ENCODE data around the gene SLC35G6. TPM values are rescaled to one million over a fixed set of nuclear protein-coding genes. Genes with fewer than 3 reads are reported as not detected.

Gene SLC35G6
- total and polyA plus RNA-seq, 4 donors: not detected

GRCh38 chr17:7448461-7448860 lies 32.8 kb upstream of the SLC35G6 start (continued):
- TF ChIP-seq, protein P1, sequence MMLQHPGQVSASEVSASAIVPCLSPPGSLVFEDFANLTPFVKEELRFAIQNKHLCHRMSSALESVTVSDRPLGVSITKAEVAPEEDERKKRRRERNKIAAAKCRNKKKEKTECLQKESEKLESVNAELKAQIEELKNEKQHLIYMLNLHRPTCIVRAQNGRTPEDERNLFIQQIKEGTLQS (IDR thresholded peaks at IDR 0.05): no peak
- TF ChIP-seq, protein P2, sequence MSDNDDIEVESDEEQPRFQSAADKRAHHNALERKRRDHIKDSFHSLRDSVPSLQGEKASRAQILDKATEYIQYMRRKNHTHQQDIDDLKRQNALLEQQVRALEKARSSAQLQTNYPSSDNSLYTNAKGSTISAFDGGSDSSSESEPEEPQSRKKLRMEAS (IDR thresholded peaks at IDR 0.05): no peak
- no peak for TF ChIP-seq YY1 (IDR thresholded peaks at IDR 0.05)
- no peak for TF ChIP-seq FOXA2 (IDR thresholded peaks at IDR 0.05)
- TF ChIP-seq EGR1 (IDR thresholded peaks at IDR 0.05; ENCODE audit: low read depth in 2 of 2): no peak
- TF ChIP-seq HNF4A (conservative IDR thresholded peaks at IDR 0.05): no peak
- no peak for TF ChIP-seq JUND (IDR thresholded peaks at IDR 0.05)
- no peak for TF ChIP-seq GABPA (IDR thresholded peaks at IDR 0.05 in 1 of 2, conservative IDR thresholded peaks at IDR 0.05 in 1 of 2)
- no peak for TF ChIP-seq HNF4G (IDR thresholded peaks at IDR 0.05)
- no peak for TF ChIP-seq RXRA (IDR thresholded peaks at IDR 0.05)

- no peaks in the 10 kb centered on the region for H3K9me3 ChIP-seq (ENCODE audit: control insufficient read depth in 4 of 4, low read length in 3 of 4)
- 83% methylated on average over 3 of the region's 3 CpGs for WGBS
- H3K4me1 ChIP-seq (ENCODE audit: control insufficient read depth in 4 of 4, insufficient read depth in 4 of 4, low read length in 3 of 4): peaks cover 0 to 4% (median 1%) of the 10 kb centered on the region in 4 donors
- H3K27ac ChIP-seq (ENCODE audit: low read depth in 1 of 2, low read length in 2 of 2): no peak overlapping the region
- DNase-seq (ENCODE audit: low spot score): no peak
- no peak overlapping the region for H3K4me3 ChIP-seq (ENCODE audit: low read depth in 1 of 3, low read length in 3 of 3)
- no peaks in the 10 kb centered on the region for H3K27me3 ChIP-seq (ENCODE audit: control insufficient read depth in 4 of 4, insufficient read depth in 4 of 4, low read length in 3 of 4)
- peaks cover 0 to 12% (median 3%) of the 10 kb centered on the region in 4 donors for H3K36me3 ChIP-seq (ENCODE audit: control insufficient read depth in 4 of 4, insufficient read depth in 3 of 4, low read depth in 1 of 4, low read length in 3 of 4)
- no peak overlapping the region for H3K9ac ChIP-seq (ENCODE audit: low read depth in 1 of 2, low read length in 2 of 2)
- TF ChIP-seq HNF4G (IDR thresholded peaks at IDR 0.05) (no peak), TAF1 (conservative IDR thresholded peaks at IDR 0.05) (no peak), FOXA2 (IDR thresholded peaks at IDR 0.05) (no peak), RAD21 (IDR thresholded peaks at IDR 0.05) (no peak), NR2F2 (IDR thresholded peaks at IDR 0.05) (no peak), GABPA (IDR thresholded peaks at IDR 0.05 in 1 of 2, conservative IDR thresholded peaks at IDR 0.05 in 1 of 2) (no peak), EGR1 (IDR thresholded peaks at IDR 0.05; ENCODE audit: low read depth in 2 of 2) (no peak), HNF4A (conservative IDR thresholded peaks at IDR 0.05) (no peak), FOXA1 (IDR thresholded peaks at IDR 0.05) (no peak)
- TF ChIP-seq, protein P3, sequence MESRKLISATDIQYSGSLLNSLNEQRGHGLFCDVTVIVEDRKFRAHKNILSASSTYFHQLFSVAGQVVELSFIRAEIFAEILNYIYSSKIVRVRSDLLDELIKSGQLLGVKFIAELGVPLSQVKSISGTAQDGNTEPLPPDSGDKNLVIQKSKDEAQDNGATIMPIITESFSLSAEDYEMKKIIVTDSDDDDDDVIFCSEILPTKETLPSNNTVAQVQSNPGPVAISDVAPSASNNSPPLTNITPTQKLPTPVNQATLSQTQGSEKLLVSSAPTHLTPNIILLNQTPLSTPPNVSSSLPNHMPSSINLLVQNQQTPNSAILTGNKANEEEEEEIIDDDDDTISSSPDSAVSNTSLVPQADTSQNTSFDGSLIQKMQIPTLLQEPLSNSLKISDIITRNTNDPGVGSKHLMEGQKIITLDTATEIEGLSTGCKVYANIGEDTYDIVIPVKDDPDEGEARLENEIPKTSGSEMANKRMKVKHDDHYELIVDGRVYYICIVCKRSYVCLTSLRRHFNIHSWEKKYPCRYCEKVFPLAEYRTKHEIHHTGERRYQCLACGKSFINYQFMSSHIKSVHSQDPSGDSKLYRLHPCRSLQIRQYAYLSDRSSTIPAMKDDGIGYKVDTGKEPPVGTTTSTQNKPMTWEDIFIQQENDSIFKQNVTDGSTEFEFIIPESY (IDR thresholded peaks at IDR 0.05): no peak
- TF ChIP-seq, protein P2 (IDR thresholded peaks at IDR 0.05): no peak
- TF ChIP-seq, protein P4, sequence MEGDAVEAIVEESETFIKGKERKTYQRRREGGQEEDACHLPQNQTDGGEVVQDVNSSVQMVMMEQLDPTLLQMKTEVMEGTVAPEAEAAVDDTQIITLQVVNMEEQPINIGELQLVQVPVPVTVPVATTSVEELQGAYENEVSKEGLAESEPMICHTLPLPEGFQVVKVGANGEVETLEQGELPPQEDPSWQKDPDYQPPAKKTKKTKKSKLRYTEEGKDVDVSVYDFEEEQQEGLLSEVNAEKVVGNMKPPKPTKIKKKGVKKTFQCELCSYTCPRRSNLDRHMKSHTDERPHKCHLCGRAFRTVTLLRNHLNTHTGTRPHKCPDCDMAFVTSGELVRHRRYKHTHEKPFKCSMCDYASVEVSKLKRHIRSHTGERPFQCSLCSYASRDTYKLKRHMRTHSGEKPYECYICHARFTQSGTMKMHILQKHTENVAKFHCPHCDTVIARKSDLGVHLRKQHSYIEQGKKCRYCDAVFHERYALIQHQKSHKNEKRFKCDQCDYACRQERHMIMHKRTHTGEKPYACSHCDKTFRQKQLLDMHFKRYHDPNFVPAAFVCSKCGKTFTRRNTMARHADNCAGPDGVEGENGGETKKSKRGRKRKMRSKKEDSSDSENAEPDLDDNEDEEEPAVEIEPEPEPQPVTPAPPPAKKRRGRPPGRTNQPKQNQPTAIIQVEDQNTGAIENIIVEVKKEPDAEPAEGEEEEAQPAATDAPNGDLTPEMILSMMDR (IDR thresholded peaks at IDR 0.05; ENCODE audit: low read depth, low read length, missing input control): no peak
Measured at GRCh38 chr17:7459961-7460545, 21.2 kb upstream of the SLC35G6 start.

Measured in liver (tissue), 9 donors.